HEK293 (cell line): Measurements from ENCODE around the gene CASZ1.

Experiments
- CTCF ChIA-PET: fragments of 350-600 bp; formaldehyde crosslinking; extraction: SDS; loops from one replicate; lab custom pipeline; 2021; ENCODE audit warnings: antibody characterized with exemption; lab: Yijun Ruan, JAX
- POLR2A ChIA-PET: fragments of 300-600 bp; formaldehyde crosslinking; extraction: SDS; loops from one replicate; lab custom pipeline; 2020; ENCODE audit warnings: antibody characterized with exemption, inconsistent platforms; lab: Yijun Ruan, JAX
- H3K27ac ChIP-seq: fragments of 200-500 bp; sonication (Bioruptor generic); 2 replicates; pipeline ENCODE4 v1.5.1; 2014; ENCODE audit warnings: low read depth, low read length, control low read depth, inconsistent platforms; ENCODE audit errors: extremely low read depth
- H3K36me3 ChIP-seq, 2 experiments: fragments of 200-500 bp in 1 of 2; sonication (Bioruptor generic) in 1 of 2; 1 replicate in 1 of 2; 2 replicates in 1 of 2; pipeline ENCODE4 v1.5.1; 2014 to 2017; ENCODE audit warnings: inconsistent platforms in 2 of 2, low read length in 2 of 2; ENCODE audit not compliant: control insufficient read depth in 2 of 2, insufficient read depth in 1 of 2
- H3K4me1 ChIP-seq: fragments of 200-500 bp; sonication (Bioruptor generic); 2 replicates; pipeline ENCODE4 v1.5.1; 2014; ENCODE audit warnings: mild to moderate bottlenecking, low read length, inconsistent platforms; ENCODE audit not compliant: control insufficient read depth, insufficient read depth
- H3K4me3 ChIP-seq: 2 replicates; pipeline ENCODE4 v1.5.1; 2011; ENCODE audit warnings: low read depth, mild to moderate bottlenecking, control low read depth, low read length, moderate library complexity
- H3K9me3 ChIP-seq: fragments of 200-500 bp; sonication (Bioruptor generic); 2 replicates; pipeline ENCODE4 v1.5.1; 2014; ENCODE audit warnings: low read depth, low read length, inconsistent platforms; ENCODE audit not compliant: control insufficient read depth, insufficient read depth
- GLI2 ChIP-seq: fragments of 450-650 bp; formaldehyde crosslinking; IDR thresholded peaks from 2 replicates; pipeline ENCODE4; 2017; ENCODE audit warnings: missing biosample characterization, missing genetic modification characterization, low read depth, borderline replicate concordance
- KLF1 ChIP-seq: fragments of 450-650 bp; formaldehyde crosslinking; IDR thresholded peaks from 2 replicates; pipeline ENCODE4 v1.5.1; 2016; ENCODE audit warnings: missing biosample characterization, missing genetic modification characterization
- KLF7 ChIP-seq: fragments of 450-650 bp; formaldehyde crosslinking; IDR thresholded peaks from 2 replicates; pipeline ENCODE4 v1.5.1; 2016; ENCODE audit warnings: missing biosample characterization, missing genetic modification characterization, borderline replicate concordance
- KLF9 ChIP-seq: fragments of 450-650 bp; formaldehyde crosslinking; IDR thresholded peaks from 2 replicates; pipeline ENCODE4 v1.5.1; 2016; ENCODE audit warnings: missing biosample characterization, missing genetic modification characterization, low read depth
- SP2 ChIP-seq: fragments of 450-650 bp; formaldehyde crosslinking; IDR thresholded peaks from 2 replicates; pipeline ENCODE4 v1.5.1; 2016; ENCODE audit warnings: missing biosample characterization, missing genetic modification characterization
- ZBTB17 ChIP-seq: fragments of 450-650 bp; formaldehyde crosslinking; IDR thresholded peaks from 2 replicates; pipeline ENCODE4 v1.5.1; 2016; ENCODE audit warnings: missing biosample characterization, missing genetic modification characterization
- ZBTB20 ChIP-seq: fragments of 450-650 bp; formaldehyde crosslinking; IDR thresholded peaks from 2 replicates; pipeline ENCODE4 v1.5.1; 2016; ENCODE audit warnings: missing biosample characterization, missing genetic modification characterization
- ZBTB7A ChIP-seq: fragments of 450-650 bp; formaldehyde crosslinking; IDR thresholded peaks from 2 replicates; pipeline ENCODE4 v1.5.1; 2016; ENCODE audit warnings: low read depth, missing biosample characterization, missing genetic modification characterization
- ZBTB8A ChIP-seq: fragments of 450-650 bp; formaldehyde crosslinking; IDR thresholded peaks from 2 replicates; pipeline ENCODE4 v1.5.1; 2016; ENCODE audit warnings: missing biosample characterization, missing genetic modification characterization
- ZNF140 ChIP-seq: fragments of 450-650 bp; formaldehyde crosslinking; IDR thresholded peaks from 2 replicates; pipeline ENCODE4 v1.5.1; 2016; ENCODE audit warnings: missing biosample characterization, missing genetic modification characterization
- ZNF146 ChIP-seq: fragments of 450-650 bp; formaldehyde crosslinking; IDR thresholded peaks from 2 replicates; pipeline ENCODE4 v1.5.1; 2016; ENCODE audit warnings: missing biosample characterization, missing genetic modification characterization
- ZNF223 ChIP-seq: fragments of 450-650 bp; formaldehyde crosslinking; IDR thresholded peaks from 2 replicates; pipeline ENCODE4 v1.5.1; 2016; ENCODE audit warnings: missing biosample characterization, missing genetic modification characterization
- ZNF23 ChIP-seq: fragments of 450-650 bp; formaldehyde crosslinking; IDR thresholded peaks from 2 replicates; pipeline ENCODE4 v1.5.1; 2016; ENCODE audit warnings: missing biosample characterization, missing genetic modification characterization, borderline replicate concordance
- ZNF248 ChIP-seq: fragments of 450-650 bp; formaldehyde crosslinking; IDR thresholded peaks from 2 replicates; pipeline ENCODE4 v1.5.1; 2017; ENCODE audit warnings: missing biosample characterization, missing genetic modification characterization
- ZNF341 ChIP-seq: fragments of 450-650 bp; formaldehyde crosslinking; IDR thresholded peaks from 2 replicates; pipeline ENCODE4; 2016; ENCODE audit warnings: low read depth, missing biosample characterization, missing genetic modification characterization
- ZNF404 ChIP-seq: fragments of 450-650 bp; formaldehyde crosslinking; IDR thresholded peaks from 2 replicates; pipeline ENCODE4 v1.5.1; 2017; ENCODE audit warnings: missing biosample characterization, missing genetic modification characterization
- ZNF473 ChIP-seq: fragments of 450-650 bp; formaldehyde crosslinking; IDR thresholded peaks from 2 replicates; pipeline ENCODE4 v1.5.1; 2017; ENCODE audit warnings: missing biosample characterization, missing genetic modification characterization
- ZNF48 ChIP-seq: fragments of 450-650 bp; formaldehyde crosslinking; IDR thresholded peaks from 2 replicates; pipeline ENCODE4 v1.5.1; 2016; ENCODE audit warnings: missing biosample characterization, missing genetic modification characterization
- ZNF549 ChIP-seq: fragments of 450-650 bp; IDR thresholded peaks from 2 replicates; pipeline ENCODE4 v1.5.1; 2018; ENCODE audit warnings: missing biosample characterization, missing genetic modification characterization, mild to moderate bottlenecking, inconsistent platforms, moderate library complexity
- ZNF561 ChIP-seq: fragments of 450-650 bp; IDR thresholded peaks from 2 replicates; pipeline ENCODE4 v1.5.1; 2018; ENCODE audit warnings: missing biosample characterization, missing genetic modification characterization, borderline replicate concordance
- ZNF677 ChIP-seq: fragments of 450-650 bp; IDR thresholded peaks from 2 replicates; pipeline ENCODE4 v1.5.0; 2018; ENCODE audit warnings: missing biosample characterization, mild to moderate bottlenecking, missing genetic modification characterization, moderate library complexity
- ZXDB ChIP-seq: fragments of 450-650 bp; formaldehyde crosslinking; IDR thresholded peaks from 2 replicates; pipeline ENCODE4 v1.5.1; 2016; ENCODE audit warnings: missing biosample characterization, missing genetic modification characterization
- TF ChIP-seq, protein P1 (sequence below): fragments of 450-650 bp; formaldehyde crosslinking; IDR thresholded peaks from 2 replicates; pipeline ENCODE4 v1.5.1; 2016; ENCODE audit warnings: missing biosample characterization, missing genetic modification characterization
- TF ChIP-seq, protein P2 (sequence below): fragments of 450-650 bp; formaldehyde crosslinking; IDR thresholded peaks from 2 replicates; pipeline ENCODE4 v1.5.1; 2016; ENCODE audit warnings: missing biosample characterization, missing genetic modification characterization
- TF ChIP-seq, protein P3 (sequence below): fragments of 450-650 bp; formaldehyde crosslinking; optimal IDR thresholded peaks from 2 replicates; pipeline ENCODE3; 2016; ENCODE audit warnings: missing biosample characterization, mild to moderate bottlenecking, missing genetic modification characterization
- TF ChIP-seq, protein P4 (sequence below): fragments of 450-650 bp; formaldehyde crosslinking; conservative IDR thresholded peaks from 2 replicates; pipeline ENCODE4 v1.5.1; 2016; ENCODE audit warnings: low read depth, missing biosample characterization, missing genetic modification characterization
- TF ChIP-seq, protein P5 (sequence below): fragments of 450-650 bp; formaldehyde crosslinking; IDR thresholded peaks from 2 replicates; pipeline ENCODE4 v1.5.1; 2016; ENCODE audit warnings: missing biosample characterization, missing genetic modification characterization

The CASZ1 gene

DNA sequence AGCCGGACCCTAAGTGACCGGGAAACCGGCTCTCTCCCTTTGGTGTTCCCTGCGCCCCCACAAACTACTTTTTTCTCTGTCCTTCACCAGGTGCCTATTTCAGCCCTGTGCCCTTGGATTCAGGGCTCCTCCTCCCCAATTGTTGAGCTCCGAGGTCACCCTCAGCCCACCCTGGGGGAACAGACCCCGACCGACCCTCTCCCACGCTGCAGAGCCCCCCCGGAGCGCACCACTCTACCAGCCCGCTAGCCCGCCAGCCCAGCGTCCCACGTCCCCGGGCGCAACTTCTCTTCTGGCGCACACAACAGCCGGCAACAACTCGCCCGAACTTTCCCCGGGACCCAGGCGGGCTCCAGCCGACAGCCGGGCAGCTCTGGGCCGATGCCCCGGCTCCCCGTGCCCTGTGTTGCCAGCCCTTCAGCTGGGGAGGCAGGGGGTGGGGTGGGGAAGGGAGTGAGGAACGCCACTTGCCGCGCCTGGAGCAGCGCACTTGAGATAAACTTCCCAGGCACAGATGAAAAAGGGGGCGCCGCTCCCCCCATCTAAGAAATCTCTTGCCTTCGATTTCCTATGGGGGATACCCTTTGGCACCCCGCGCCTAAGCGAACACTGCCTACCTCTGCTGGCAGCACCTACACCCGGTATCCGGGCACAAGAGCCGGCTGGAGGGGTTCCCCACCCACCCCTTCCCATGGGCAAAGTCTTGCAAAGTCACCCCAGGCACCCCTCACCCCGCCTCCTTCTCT, 997 bp downstream of the CASZ1 start:
- H3K36me3 ChIP-seq = no peaks in the 10 kb centered on the region
- H3K9me3 ChIP-seq = no peaks in the 10 kb centered on the region
- no peak overlapping the region for H3K27ac ChIP-seq
- H3K4me1 ChIP-seq = peaks cover 17% of the 10 kb centered on the region
- ChIA-PET POLR2A (interaction anchor here (1.4 kb wide), 1 partner anchor 15 kb away, joined by 4 read pairs; no protein-coding TSS in a partner anchor), CTCF (interaction anchor here (0.6 to 0.8 kb wide), 2 partner anchors 32 to 102 kb away, joined by 3 read pairs; no protein-coding TSS in a partner anchor)
- H3K4me3 ChIP-seq = peak overlapping the region; percentile 57
- TF ChIP-seq ZBTB7A (tag by site-specific recombination) (peak; percentile 77), GLI2 (no peak), ZXDB (tag by site-specific recombination) (no peak), ZNF404 (no peak), ZNF223 (tag by site-specific recombination) (no peak), ZNF140 (no peak), ZNF549 (tag by site-specific recombination) (no peak), ZNF473 (tag by site-specific recombination) (no peak), ZNF561 (tag by site-specific recombination) (no peak), ZNF677 (tag by site-specific recombination) (no peak), KLF9 (no peak), KLF1 (no peak), ZNF146 (tag by site-specific recombination) (no peak), ZBTB17 (tag by site-specific recombination) (no peak), ZNF48 (tag by site-specific recombination) (no peak), ZNF341 (tag by site-specific recombination) (peak; percentile 38), ZBTB8A (tag by site-specific recombination) (peak; percentile 97), ZNF23 (tag by site-specific recombination) (no peak), ZBTB20 (tag by site-specific recombination) (peak; percentile 74), SP2 (tag by site-specific recombination) (no peak), ZNF248 (tag by site-specific recombination) (no peak), KLF7 (tag by site-specific recombination) (no peak)
- TF ChIP-seq, protein P1, sequence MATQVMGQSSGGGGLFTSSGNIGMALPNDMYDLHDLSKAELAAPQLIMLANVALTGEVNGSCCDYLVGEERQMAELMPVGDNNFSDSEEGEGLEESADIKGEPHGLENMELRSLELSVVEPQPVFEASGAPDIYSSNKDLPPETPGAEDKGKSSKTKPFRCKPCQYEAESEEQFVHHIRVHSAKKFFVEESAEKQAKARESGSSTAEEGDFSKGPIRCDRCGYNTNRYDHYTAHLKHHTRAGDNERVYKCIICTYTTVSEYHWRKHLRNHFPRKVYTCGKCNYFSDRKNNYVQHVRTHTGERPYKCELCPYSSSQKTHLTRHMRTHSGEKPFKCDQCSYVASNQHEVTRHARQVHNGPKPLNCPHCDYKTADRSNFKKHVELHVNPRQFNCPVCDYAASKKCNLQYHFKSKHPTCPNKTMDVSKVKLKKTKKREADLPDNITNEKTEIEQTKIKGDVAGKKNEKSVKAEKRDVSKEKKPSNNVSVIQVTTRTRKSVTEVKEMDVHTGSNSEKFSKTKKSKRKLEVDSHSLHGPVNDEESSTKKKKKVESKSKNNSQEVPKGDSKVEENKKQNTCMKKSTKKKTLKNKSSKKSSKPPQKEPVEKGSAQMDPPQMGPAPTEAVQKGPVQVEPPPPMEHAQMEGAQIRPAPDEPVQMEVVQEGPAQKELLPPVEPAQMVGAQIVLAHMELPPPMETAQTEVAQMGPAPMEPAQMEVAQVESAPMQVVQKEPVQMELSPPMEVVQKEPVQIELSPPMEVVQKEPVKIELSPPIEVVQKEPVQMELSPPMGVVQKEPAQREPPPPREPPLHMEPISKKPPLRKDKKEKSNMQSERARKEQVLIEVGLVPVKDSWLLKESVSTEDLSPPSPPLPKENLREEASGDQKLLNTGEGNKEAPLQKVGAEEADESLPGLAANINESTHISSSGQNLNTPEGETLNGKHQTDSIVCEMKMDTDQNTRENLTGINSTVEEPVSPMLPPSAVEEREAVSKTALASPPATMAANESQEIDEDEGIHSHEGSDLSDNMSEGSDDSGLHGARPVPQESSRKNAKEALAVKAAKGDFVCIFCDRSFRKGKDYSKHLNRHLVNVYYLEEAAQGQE = no peak
- TF ChIP-seq, protein P2, sequence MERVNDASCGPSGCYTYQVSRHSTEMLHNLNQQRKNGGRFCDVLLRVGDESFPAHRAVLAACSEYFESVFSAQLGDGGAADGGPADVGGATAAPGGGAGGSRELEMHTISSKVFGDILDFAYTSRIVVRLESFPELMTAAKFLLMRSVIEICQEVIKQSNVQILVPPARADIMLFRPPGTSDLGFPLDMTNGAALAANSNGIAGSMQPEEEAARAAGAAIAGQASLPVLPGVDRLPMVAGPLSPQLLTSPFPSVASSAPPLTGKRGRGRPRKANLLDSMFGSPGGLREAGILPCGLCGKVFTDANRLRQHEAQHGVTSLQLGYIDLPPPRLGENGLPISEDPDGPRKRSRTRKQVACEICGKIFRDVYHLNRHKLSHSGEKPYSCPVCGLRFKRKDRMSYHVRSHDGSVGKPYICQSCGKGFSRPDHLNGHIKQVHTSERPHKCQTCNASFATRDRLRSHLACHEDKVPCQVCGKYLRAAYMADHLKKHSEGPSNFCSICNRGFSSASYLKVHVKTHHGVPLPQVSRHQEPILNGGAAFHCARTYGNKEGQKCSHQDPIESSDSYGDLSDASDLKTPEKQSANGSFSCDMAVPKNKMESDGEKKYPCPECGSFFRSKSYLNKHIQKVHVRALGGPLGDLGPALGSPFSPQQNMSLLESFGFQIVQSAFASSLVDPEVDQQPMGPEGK (tag by site-specific recombination) = peak; percentile 90
- TF ChIP-seq, protein P3, sequence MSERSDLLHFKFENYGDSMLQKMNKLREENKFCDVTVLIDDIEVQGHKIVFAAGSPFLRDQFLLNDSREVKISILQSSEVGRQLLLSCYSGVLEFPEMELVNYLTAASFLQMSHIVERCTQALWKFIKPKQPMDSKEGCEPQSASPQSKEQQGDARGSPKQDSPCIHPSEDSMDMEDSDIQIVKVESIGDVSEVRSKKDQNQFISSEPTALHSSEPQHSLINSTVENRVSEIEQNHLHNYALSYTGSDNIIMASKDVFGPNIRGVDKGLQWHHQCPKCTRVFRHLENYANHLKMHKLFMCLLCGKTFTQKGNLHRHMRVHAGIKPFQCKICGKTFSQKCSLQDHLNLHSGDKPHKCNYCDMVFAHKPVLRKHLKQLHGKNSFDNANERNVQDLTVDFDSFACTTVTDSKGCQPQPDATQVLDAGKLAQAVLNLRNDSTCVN (tag by site-specific recombination) = peak; percentile 43
- TF ChIP-seq, protein P4, sequence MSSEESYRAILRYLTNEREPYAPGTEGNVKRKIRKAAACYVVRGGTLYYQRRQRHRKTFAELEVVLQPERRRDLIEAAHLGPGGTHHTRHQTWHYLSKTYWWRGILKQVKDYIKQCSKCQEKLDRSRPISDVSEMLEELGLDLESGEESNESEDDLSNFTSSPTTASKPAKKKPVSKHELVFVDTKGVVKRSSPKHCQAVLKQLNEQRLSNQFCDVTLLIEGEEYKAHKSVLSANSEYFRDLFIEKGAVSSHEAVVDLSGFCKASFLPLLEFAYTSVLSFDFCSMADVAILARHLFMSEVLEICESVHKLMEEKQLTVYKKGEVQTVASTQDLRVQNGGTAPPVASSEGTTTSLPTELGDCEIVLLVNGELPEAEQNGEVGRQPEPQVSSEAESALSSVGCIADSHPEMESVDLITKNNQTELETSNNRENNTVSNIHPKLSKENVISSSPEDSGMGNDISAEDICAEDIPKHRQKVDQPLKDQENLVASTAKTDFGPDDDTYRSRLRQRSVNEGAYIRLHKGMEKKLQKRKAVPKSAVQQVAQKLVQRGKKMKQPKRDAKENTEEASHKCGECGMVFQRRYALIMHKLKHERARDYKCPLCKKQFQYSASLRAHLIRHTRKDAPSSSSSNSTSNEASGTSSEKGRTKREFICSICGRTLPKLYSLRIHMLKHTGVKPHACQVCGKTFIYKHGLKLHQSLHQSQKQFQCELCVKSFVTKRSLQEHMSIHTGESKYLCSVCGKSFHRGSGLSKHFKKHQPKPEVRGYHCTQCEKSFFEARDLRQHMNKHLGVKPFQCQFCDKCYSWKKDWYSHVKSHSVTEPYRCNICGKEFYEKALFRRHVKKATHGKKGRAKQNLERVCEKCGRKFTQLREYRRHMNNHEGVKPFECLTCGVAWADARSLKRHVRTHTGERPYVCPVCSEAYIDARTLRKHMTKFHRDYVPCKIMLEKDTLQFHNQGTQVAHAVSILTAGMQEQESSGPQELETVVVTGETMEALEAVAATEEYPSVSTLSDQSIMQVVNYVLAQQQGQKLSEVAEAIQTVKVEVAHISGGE (tag by site-specific recombination) = peak; percentile 18; the same call in 1 of the 2 replicates
- TF ChIP-seq, protein P5, sequence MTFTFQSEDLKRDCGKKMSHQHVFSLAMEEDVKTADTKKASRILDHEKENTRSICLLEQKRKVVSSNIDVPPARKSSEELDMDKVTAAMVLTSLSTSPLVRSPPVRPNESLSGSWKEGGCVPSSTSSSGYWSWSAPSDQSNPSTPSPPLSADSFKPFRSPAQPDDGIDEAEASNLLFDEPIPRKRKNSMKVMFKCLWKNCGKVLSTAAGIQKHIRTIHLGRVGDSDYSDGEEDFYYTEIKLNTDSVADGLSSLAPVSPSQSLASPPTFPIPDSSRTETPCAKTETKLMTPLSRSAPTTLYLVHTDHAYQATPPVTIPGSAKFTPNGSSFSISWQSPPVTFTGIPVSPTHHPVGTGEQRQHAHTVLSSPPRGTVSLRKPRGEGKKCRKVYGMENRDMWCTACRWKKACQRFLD = no peak
